GM19193 (cell line): ENCODE data around the gene PODNL1.

ENCODE experiments used
- POLR2A ChIP-seq: IDR thresholded peaks from 4 replicates; pipeline ENCODE4 v1.6.1; 2011; ENCODE audit not compliant: insufficient read depth, insufficient read length; ENCODE audit errors: extremely low read depth

Gene PODNL1

DNA sequence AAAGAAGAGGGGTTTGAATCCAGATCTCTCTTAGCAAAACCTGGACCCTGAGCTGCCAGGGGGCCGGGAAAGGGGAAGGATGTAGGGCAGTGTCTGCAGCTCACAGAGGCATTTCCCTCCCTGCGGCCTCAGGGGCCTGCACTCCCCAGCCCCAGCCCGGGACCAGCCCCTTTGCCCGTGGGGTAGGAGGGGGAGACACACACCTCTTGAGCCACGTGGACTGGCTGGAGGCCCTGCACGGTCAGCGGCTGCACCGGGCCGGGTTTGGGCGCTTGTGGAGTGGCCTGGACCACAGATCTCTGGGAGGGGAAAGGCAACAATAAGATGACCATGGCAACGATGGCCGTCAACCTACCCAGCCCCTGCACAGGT, 41.0 kb upstream of the PODNL1 start:
- no peak for TF ChIP-seq POLR2A

DNA sequence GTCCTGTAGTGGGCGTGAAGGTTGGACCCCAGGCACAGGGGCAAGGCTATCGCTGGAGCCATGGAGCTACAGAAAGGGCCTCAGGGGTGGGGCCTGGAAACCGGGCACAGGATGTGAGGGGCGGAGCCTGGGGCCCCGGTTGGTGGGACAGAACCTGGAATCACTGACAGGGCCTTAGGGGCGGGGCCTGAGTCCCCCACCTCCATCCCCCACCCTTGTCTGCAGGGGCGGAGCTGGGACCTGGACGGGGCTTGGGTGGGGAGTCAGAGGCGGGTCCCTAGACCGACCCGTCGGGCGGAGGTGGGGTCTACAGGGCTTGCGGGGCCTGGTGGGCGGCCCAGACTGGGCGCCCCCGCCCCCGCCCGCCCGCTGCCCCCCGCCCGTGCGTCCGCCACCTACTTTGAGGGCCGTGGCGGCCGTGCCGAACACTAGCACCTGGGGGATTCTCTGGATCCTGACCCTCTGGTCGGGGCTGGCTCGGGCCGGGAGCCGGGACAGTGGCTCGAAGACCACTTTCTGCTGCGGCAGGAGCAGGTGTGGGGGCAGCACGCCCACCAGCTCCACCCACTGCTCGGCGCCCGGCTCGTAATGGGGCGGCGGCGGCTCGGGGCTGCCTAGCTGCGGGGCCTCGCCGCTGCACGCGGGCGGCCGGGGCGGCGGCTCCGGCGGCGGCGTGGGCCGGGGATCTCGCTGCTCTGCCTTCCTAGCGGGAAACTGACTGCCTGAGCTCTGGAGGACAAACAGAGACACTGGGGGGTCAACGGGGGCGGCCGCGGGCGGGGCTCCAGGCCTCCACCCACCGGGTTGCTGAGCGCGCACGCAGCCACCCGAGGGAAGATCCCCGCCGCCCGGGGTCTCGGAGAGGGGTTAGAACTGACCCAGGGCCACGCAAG, 40.4 kb upstream of the PODNL1 start:
- TF ChIP-seq POLR2A: no peak

DNA sequence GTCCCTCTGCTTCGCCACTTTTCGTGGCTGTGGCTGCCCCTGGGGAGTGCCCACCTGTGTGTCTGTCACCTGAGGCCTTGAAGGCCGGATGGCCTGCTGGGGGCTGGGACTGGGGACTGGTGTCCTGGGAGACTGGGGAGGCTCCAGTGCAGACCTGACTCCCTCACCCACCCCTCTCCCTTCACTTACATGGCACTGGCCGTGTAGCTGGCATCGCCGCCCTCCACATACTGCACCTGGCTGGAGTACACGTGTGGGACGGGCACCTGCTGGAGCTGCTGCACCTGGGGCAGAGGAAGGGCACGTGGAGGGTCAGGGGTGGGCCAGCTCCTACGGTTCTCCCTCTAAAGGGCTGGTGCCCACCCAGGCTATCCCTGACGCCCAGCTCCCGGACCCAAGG, 39.6 kb upstream of the PODNL1 start:
- no peak for TF ChIP-seq POLR2A

DNA sequence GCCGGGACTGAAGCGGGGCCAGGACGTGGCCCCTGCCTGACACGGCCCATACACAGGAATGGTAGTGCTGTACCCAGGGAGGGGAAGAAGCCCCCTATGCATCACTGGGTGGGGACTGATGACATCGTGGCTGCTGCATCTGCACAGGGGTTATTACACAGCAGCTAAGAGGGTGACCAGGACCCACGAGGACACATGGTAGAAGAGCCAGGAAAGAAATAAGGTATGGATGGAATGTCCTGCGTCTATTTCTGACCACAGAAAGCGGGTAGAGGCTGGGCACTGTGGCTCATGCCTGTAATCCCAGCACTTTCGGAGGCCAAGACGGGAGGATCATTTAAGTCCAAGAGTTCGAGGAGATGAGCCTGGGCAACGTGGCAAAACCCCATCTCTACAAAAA, 38.2 kb upstream of the PODNL1 start:
- TF ChIP-seq POLR2A: no peak

DNA sequence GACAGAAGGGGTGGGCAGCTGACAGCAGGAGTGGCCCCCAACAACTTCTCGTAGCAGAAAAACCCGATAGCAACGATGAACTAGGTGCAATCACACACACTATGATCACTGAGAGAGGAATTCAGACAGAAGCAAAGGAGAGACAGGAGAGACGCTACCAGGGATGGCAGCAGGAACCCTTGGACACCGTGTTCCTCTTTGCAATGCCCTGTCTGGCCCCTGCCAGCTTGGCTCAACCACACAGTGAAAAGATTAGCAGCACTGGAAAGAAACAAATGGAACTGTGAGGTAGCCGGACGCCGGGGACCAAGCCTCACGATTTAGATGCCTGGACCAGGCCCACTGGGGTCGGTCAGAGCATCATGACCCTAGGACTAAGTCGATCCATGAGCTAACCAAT, 37.7 kb upstream of the PODNL1 start:
- TF ChIP-seq POLR2A: no peak

DNA sequence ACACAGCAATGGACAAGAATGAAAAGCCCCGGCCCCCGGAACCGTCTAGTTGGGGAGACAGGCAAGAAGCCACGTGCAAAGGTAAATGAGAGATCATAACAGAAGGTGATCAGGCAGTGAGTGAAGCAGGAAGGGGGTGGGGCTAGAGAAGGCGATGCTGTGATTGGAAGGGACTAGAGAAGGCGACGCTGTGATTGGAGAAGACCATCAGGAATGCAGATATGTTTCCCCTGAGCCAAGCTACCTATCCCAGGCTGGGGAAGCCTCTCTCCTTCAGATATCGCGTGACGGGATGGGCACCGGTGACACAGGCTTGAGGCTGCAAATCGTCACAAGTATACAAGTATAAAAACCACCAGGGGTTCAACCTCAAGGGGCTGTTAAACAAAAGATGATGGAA, 35.9 kb upstream of the PODNL1 start:
- TF ChIP-seq POLR2A: no peak

DNA sequence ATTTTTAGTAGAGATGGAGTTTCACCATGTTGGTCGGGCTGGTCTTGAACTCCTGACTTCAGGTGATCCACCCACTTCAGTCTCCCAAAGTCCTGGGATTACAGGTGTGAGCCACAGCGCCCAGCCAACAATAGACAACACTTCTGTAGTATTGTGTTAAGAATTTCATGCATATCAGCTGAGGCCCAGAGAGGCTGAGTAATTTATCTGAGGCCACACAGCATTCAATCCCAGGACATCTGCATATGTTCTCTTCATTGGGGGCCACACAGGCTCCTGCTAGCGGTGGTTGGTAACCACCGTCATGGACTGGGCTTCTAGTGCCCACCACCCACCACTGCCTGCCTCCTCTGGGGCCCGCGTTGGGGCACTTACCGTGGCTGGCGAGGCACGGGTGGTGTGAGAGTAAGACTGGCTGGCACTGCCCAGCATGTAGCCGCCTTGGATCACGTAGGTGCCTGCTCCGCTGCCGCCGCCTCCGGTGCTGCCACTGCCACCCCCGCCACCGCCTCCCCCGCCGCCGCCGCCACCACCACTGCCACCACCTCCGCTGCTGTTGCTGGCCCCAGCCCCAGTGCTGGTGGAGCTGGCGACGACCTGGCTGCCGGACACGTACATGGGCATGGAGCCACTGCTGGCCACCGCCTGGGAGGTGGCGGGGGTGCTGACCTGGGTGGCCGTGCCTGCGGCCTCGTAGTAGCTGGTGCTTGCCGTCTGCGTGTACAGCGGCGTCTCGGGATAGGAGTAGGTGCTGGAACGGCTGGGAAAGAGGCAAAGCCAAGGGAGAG, 34.3 kb upstream of the PODNL1 start:
- TF ChIP-seq POLR2A: no peak

DNA sequence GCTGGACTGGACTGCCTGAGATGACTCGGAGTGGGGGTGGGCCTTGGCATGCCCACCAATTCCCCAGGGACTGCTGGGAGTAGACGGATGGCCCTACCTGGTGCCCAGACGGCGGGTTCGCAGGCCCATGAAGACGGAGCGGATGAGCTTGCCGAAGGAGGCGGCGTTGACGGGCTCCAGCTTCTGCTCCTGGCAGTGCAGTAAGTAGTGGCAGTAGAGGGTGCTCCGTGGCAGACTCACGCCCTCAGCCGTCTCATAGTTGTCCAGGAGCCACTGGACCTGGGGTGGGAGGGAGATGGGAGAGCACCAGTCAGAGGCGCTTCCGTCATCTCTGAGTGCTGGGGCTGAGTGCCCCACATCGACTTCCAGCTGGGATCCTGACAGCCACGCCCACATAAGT, 31.7 kb upstream of the PODNL1 start:
- TF ChIP-seq POLR2A: no peak

DNA sequence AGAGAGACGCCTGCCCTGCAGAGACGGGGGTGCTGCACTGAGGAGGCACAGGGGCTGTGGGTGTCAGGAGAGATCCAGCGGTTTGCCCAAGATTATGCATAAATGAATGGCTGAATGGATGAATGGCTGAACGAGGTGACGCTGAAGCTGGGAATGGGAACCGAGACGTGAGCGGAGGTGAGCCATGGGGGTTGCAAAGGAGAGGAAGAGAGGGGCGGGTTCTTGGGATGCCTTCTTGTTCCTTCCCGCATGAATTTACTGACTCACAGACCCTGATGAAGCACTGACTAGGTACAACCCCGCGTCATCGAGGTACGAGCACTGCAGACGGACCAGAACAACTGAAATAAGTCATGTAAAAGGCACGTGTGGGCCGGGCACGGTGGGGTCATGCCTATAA, 30.8 kb upstream of the PODNL1 start:
- no peak for TF ChIP-seq POLR2A

DNA sequence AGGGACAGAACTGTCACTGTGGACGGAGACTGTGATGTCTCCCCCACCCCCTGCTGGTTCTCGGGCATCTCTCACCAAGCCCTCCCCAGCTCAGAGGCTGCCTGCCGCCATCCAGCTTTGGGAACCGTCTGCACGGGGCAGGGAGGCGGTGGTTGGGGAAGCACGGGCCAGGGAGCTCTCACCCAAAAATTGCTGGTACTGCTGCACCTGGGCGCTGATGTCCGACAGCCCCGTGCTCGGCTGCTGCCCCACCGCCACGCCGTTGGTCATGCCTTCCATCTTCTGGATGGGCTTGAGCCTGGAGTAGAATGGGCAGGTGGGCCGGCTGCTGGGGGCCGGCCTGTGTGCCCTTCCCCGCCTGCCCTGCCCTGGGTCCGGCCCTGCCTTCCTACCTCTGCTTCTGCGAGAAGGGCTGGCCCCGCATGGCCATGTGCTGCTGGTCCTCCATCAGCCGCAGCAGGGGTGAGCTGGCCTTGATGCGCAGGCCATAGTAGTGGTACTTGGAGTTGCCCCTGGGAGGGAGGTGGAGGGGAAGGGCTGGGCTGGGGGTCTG, 30.2 kb upstream of the PODNL1 start:
- TF ChIP-seq POLR2A: no peak

DNA sequence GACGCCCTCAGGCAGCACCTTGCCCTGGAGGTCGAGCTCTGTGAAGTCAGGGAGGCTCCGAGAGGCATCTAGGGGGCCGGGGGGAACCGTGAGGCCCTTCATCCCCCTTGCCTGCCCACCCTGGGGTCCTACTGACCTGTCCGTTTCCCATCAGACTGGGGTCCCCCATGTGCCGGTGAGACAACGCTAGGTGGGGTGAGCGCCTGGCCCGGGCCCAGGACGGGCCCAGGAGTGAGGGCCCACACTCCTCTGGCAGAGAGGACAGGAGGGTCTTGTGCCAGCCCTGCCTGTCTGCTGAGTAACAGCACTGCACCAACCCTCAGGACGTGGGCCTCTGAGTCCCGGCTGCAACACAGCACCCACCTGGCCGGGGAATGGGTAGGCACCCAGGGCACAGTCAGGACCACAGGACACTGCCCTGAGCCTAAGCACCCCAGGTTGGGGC, 28.5 kb upstream of the PODNL1 start:
- no peak for TF ChIP-seq POLR2A

DNA sequence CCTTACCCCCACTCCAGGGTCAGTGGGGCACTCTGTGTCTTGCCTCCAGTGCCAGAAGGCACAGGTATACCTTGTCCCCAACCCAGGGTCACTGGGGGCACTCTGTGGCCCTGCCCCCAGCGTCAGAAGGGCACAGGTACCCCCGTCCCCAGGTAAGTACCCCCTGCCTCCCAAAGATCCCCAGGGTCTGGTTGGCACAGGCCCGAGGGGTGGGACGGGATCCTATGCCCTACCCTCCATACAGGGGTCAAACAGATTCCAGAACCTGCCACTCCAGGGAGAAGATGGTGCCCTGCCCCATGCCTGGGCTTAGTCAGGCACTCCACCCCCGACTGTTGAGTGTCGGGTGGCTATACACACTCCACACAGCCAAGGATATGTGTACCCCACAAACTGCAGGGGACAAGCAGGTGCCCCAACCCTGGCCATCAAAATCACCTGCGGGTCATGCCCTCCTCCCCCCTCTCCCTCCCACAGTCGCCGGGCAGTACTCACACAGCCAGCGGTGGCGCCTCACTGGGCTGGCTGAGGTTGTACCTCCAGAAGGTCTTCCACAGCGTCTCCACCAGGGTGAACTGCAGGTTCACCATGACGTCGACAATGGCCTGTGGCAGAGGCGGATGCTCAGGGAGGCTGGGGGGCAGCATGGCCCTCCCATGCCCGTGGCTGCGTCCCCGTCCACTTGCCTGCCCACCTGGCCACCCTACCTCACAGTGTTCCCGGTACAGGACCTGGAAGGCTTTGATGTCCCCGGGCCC, 27.9 kb upstream of the PODNL1 start:
- TF ChIP-seq POLR2A: no peak

DNA sequence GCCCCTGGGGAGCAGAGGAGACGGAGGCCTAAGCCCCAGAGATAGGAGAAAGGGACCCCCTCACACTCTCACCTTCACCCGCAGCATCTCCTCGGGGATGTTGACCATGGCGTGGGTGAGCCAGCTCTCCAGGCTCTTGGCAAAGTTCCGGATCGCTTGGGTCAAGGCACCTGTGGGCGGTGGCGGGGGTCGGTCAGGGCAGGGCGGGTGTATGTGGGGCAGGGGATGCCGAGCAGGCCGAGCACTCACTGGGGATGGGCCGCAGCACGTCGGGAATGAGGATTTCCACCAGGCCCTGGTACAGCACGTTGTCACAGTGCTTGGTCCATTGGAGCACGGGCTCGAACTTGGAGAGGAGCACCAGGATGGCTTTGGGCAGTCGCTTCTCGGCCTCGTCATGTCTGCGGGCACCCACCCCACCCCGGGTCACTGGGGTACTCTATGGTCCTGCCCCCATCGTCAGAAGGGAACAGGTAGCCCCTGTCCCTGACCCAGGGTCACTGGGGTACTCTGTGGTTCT, 27.2 kb upstream of the PODNL1 start:
- no peak for TF ChIP-seq POLR2A

DNA sequence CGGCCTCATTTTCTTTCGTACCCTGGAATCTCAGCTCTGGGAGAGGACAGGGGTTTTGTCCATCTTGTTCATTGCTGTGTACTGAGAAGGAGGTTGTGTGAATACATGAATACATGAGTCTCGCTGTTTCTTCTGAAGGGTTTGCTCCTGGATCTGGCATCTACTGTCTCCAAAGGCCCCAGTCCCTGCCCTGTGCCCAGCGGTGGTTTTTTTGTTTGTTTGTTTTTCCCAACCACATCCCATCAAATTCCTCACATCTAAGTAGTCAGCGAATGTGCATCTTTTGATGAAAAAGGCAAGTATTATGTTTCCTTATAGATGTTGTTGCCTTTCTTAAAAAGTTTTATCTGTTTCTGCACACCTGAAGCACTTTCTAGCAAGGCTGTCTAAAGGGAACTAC, 26.6 kb upstream of the PODNL1 start:
- no peak for TF ChIP-seq POLR2A
